KMS-11 (cell line): Measurements from ENCODE around the gene TMEM98.
A peak's percentile ranks its signal among the peaks of the same experiment; 100 is the strongest.
"Not testable (repeated sequence)": the region's sequence is repeated elsewhere in the genome, so short reads cannot be mapped to it uniquely, and the experiment has no call there.

Experiments used
- H2AFZ ChIP-seq: fragments of 200-600 bp; sonication (generic); 2 replicates; pipeline ENCODE4 v1.6.1; 2016; ENCODE audit warnings: antibody characterized with exemption, mixed run types, low read depth
- H3K27ac ChIP-seq: fragments of 200-600 bp; sonication (generic); 2 replicates; pipeline ENCODE4 v1.6.1; 2016; ENCODE audit warnings: mild to moderate bottlenecking, mixed run types
- H3K27me3 ChIP-seq: fragments of 200-600 bp; sonication (generic); 2 replicates; pipeline ENCODE4 v1.6.1; 2017; ENCODE audit warnings: mild to moderate bottlenecking, low read depth, mixed run types, moderate library complexity; ENCODE audit not compliant: insufficient read depth
- H3K36me3 ChIP-seq: fragments of 200-600 bp; sonication (generic); 2 replicates; pipeline ENCODE4 v1.6.1; 2017; ENCODE audit warnings: mild to moderate bottlenecking, mixed run types; ENCODE audit not compliant: insufficient read depth
- H3K4me1 ChIP-seq: fragments of 200-600 bp; sonication (generic); 2 replicates; pipeline ENCODE4 v1.6.1; 2016; ENCODE audit warnings: mild to moderate bottlenecking, low read depth, mixed run types; ENCODE audit not compliant: poor library complexity, severe bottlenecking
- H3K4me2 ChIP-seq: fragments of 200-600 bp; sonication (generic); 2 replicates; pipeline ENCODE4 v1.7.0; 2016; ENCODE audit warnings: mild to moderate bottlenecking, mixed run types
- H3K4me3 ChIP-seq: fragments of 200-600 bp; sonication (generic); IDR thresholded peaks from 2 replicates; pipeline ENCODE4 v1.6.1; 2017; ENCODE audit warnings: low read depth, low read length, mixed read lengths; ENCODE audit not compliant: insufficient read depth
- H3K79me2 ChIP-seq: fragments of 200-600 bp; sonication (generic); 2 replicates; pipeline ENCODE4 v1.6.1; 2016; ENCODE audit warnings: low read depth, mixed run types; ENCODE audit not compliant: insufficient read depth
- H3K9ac ChIP-seq: fragments of 200-600 bp; sonication (generic); 2 replicates; pipeline ENCODE4 v1.6.1; 2016; ENCODE audit warnings: mild to moderate bottlenecking, mixed run types
- H4K20me1 ChIP-seq: fragments of 200-600 bp; sonication (generic); 2 replicates; pipeline ENCODE4 v1.6.1; 2016; ENCODE audit warnings: mild to moderate bottlenecking, mixed run types; ENCODE audit not compliant: insufficient read depth
- TF ChIP-seq, protein P1 (sequence below): fragments of 200-600 bp; sonication (generic); conservative IDR thresholded peaks from 2 replicates; pipeline ENCODE4 v1.6.1; 2017; ENCODE audit warnings: low read depth, mild to moderate bottlenecking, antibody characterized with exemption, low read length, moderate library complexity, mixed read lengths

TMEM98 gene

DNA sequence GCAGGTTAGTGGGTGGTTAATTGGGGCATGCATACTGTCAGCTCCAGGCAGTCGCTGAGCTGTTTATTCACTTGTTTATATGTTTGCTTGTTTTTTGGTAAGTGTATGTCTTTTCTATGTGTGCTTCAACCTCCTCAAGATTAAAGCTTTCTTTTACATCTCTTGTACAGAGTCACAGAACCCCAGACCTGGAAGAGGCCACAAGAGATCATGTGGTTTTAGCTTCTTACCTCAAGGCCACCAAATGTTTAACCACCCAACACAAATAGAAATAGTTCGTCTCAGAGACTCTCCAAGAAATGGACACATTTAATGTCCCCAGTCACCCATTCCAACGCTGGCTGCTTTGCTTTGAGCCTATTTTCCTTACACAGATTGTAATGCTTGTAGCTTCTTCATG is 11.8 kb upstream of the TMEM98 start:
- peak overlapping the region; percentile 25; the same call in 1 of the 2 replicates for H2AFZ ChIP-seq
- H3K27ac ChIP-seq, result no peak overlapping the region
- H4K20me1 ChIP-seq, result no peaks in the 10 kb centered on the region
- peaks cover 26% of the 10 kb centered on the region for H3K4me1 ChIP-seq
- H3K36me3 ChIP-seq, result no peaks in the 10 kb centered on the region
- no peaks in the 10 kb centered on the region for H3K79me2 ChIP-seq
- peak overlapping the region; percentile 4; the same call in 1 of the 2 replicates for H3K4me2 ChIP-seq
- no peaks in the 10 kb centered on the region for H3K27me3 ChIP-seq
- TF ChIP-seq, protein P1, sequence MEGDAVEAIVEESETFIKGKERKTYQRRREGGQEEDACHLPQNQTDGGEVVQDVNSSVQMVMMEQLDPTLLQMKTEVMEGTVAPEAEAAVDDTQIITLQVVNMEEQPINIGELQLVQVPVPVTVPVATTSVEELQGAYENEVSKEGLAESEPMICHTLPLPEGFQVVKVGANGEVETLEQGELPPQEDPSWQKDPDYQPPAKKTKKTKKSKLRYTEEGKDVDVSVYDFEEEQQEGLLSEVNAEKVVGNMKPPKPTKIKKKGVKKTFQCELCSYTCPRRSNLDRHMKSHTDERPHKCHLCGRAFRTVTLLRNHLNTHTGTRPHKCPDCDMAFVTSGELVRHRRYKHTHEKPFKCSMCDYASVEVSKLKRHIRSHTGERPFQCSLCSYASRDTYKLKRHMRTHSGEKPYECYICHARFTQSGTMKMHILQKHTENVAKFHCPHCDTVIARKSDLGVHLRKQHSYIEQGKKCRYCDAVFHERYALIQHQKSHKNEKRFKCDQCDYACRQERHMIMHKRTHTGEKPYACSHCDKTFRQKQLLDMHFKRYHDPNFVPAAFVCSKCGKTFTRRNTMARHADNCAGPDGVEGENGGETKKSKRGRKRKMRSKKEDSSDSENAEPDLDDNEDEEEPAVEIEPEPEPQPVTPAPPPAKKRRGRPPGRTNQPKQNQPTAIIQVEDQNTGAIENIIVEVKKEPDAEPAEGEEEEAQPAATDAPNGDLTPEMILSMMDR, result no peak
- H3K4me3 ChIP-seq, result no peak overlapping the region
- H3K9ac ChIP-seq, result no peak overlapping the region

DNA sequence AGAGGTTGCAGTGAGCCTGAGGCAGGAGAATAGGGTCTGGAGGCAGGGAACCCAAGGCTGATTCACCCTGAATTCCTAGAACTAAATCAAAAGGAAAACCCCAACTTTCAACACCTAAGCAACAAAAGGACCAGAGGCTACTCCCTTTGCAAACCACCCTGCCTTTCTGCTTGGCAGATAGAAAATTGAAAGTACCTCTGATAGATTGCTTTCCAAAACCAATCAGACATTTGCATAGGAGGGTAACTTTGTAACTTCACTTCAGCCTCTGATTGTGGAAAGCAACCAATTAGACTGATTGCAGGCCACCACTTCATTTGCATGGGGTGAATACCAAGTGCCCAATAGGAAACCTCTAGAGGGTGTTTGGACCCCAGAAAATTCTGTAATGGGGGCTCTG is 10.9 kb upstream of the TMEM98 start:
- TF ChIP-seq, protein P1, result no peak
- Histone ChIP-seq H2AFZ (no peak overlapping the region), H3K4me1 (peaks cover 26% of the 10 kb centered on the region)

DNA sequence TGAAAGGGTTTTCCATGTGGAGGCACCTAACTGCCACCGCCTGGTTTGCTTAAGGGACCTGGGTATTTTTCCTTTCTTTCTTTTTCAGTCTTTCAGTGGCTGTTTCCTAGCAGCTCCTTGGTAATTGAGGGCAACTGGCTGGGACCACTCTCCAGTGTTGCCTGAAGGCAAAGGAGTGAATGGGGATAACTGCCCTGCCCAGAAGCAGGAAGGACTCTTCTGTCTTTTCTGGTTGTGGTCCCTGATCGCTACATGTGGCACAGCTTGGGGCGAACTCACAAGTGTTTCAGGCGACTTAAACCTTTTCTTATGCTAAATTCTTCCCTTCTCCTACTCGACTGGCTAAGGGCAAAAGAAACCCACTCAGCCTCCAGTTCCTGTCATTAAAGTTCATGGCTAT is 10.1 kb upstream of the TMEM98 start:
- Histone ChIP-seq H3K4me3 (no peak overlapping the region), H3K36me3 (no peaks in the 10 kb centered on the region), H3K4me1 (peaks cover 26% of the 10 kb centered on the region), H4K20me1 (no peaks in the 10 kb centered on the region), H3K79me2 (no peaks in the 10 kb centered on the region), H2AFZ (no peak overlapping the region), H3K27ac (no peak overlapping the region), H3K4me2 (0 out of 2 replicates have a peak overlapping the region, but pooled peaks have one; percentile 16), H3K9ac (no peak overlapping the region), H3K27me3 (no peaks in the 10 kb centered on the region)
- TF ChIP-seq, protein P1, result no peak

More for the DNA sequence above, 10.9 kb upstream of the TMEM98 start:
- Histone ChIP-seq H3K9ac (no peak overlapping the region), H4K20me1 (no peaks in the 10 kb centered on the region), H3K27ac (no peak overlapping the region), H3K4me2 (no peak overlapping the region), H3K79me2 (no peaks in the 10 kb centered on the region), H3K4me3 (no peak overlapping the region), H3K27me3 (no peaks in the 10 kb centered on the region), H3K36me3 (no peaks in the 10 kb centered on the region)

DNA sequence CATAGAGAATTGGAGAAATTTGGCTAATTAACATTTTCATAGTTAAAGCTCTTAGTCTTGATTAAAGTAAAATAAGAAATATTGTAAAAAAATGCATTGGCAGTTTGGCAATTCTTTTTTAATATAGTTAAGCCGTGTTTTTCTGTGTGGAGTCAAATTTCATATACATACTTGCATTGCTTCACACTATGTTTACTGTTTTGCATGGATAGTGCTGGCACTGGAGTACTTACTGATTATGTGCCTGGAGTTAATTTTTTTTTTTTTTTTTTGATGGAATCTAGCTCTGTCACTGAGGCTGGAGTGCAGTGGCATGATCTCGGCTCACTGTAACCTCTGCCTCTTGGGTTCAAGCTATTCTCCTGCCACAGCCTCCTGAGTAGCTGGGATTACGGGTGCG is 8.1 kb upstream of the TMEM98 start:
- H2AFZ ChIP-seq, H3K27me3 ChIP-seq, H3K9ac ChIP-seq, H3K27ac ChIP-seq, H3K4me3 ChIP-seq, H4K20me1 ChIP-seq, H3K36me3 ChIP-seq, H3K79me2 ChIP-seq, H3K4me2 ChIP-seq: not testable (repeated sequence)
- H3K4me1 ChIP-seq, result peaks cover 26% of the 10 kb centered on the region

DNA sequence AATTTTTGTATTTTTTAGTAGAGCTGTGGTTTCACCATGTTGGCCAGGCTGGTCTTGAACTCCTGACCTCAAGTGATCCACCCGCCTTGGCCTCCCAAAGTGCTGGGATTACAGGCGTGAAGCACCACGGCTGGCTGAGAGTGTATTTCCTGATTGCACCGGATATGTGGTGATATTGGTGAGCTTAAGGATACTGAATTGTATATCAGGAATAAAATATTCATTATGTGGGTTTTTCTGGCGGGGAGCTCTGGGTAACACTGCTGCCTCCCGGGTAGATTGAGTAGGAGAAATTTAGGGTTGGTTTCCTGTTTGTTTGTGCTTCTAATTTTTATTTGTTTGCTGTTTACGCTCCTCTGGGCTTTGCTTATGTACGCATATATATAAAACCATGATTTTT is 7.7 kb upstream of the TMEM98 start:
- Histone ChIP-seq H3K4me2 (no peak overlapping the region), H2AFZ (no peak overlapping the region), H4K20me1 (no peaks in the 10 kb centered on the region), H3K4me3 (no peak overlapping the region), H3K79me2 (no peaks in the 10 kb centered on the region), H3K27ac (no peak overlapping the region), H3K27me3 (no peaks in the 10 kb centered on the region), H3K36me3 (no peaks in the 10 kb centered on the region), H3K9ac (no peak overlapping the region), H3K4me1 (peaks cover 22% of the 10 kb centered on the region)
- TF ChIP-seq, protein P1, result no peak
